ENCODE data around the gene CCNL2.

GRCh38 chr1:1438531-1439381 is 39.6 kb upstream of the CCNL2 start:
- TF ChIP-seq CTCF (IDR thresholded peaks at IDR 0.05) (no peak), POLR2A (IDR thresholded peaks at IDR 0.05) (no peak)

All from adrenal gland (tissue), 5 donors.